Mucosa of rectum (tissue), 2 donors: Measurements from ENCODE around the gene SHC3.

ENCODE experiments used
- H3K27ac ChIP-seq, 2 donors: one replicate each; pipeline ENCODE4 v1.7.0; 2013; ENCODE audit warnings: inconsistent platforms in 2 of 2, low read depth in 2 of 2, low read length in 2 of 2
- H3K27me3 ChIP-seq, 2 donors: one replicate each; pipeline ENCODE4 v1.7.0; 2013; ENCODE audit warnings: low read length in 2 of 2; ENCODE audit not compliant: control insufficient read depth in 2 of 2, insufficient read depth in 2 of 2
- H3K36me3 ChIP-seq, 2 donors: one replicate each; pipeline ENCODE4 v1.7.0; 2013; ENCODE audit warnings: low read length in 2 of 2; ENCODE audit not compliant: control insufficient read depth in 2 of 2, insufficient read depth in 2 of 2
- H3K4me1 ChIP-seq, 2 donors: one replicate each; pipeline ENCODE4 v1.7.0; 2013; ENCODE audit warnings: low read length in 2 of 2, mild to moderate bottlenecking in 1 of 2; ENCODE audit not compliant: control insufficient read depth in 2 of 2, insufficient read depth in 2 of 2
- H3K4me3 ChIP-seq, 2 donors: one replicate each; pipeline ENCODE4 v1.7.0; 2013; ENCODE audit warnings: low read length in 2 of 2
- H3K9ac ChIP-seq, 2 donors: one replicate each; pipeline ENCODE4 v1.7.0; 2013; ENCODE audit warnings: low read length in 2 of 2, low read depth in 1 of 2, mild to moderate bottlenecking in 1 of 2
- H3K9me3 ChIP-seq, 2 donors: one replicate each; pipeline ENCODE4 v1.7.0; 2013; ENCODE audit warnings: low read length in 2 of 2; ENCODE audit not compliant: control insufficient read depth in 2 of 2
- donor health status: healthy.
- donor health status: Normal muscosa, but diverticular disease.

Gene SHC3

DNA sequence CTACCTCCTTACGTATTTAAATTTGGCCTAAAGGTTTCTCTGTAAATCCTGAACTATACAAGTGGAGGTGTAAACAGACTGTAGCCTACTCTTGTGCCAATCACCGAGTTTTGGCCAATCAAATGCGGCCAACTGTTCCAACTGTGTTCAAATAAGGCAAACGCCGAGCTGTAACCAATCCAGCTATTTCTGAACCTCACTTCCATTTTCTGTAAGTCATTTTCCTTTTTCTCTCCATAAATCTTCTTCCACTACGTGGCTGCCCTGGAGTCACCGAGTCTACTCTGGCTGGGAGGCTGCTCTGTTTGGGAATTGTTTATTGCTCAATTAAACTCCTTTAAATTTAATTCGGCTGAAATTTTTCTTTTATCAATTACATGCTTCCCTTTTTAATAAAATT lies 129.0 kb downstream of the SHC3 start:
- Histone ChIP-seq H3K9ac (no peak overlapping the region), H3K4me1 (no peaks in the 10 kb centered on the region), H3K36me3 (no peaks in the 10 kb centered on the region), H3K27ac (no peak overlapping the region), H3K27me3 (no peaks in the 10 kb centered on the region), H3K9me3 (no peaks in the 10 kb centered on the region), H3K4me3 (no peak overlapping the region)

DNA sequence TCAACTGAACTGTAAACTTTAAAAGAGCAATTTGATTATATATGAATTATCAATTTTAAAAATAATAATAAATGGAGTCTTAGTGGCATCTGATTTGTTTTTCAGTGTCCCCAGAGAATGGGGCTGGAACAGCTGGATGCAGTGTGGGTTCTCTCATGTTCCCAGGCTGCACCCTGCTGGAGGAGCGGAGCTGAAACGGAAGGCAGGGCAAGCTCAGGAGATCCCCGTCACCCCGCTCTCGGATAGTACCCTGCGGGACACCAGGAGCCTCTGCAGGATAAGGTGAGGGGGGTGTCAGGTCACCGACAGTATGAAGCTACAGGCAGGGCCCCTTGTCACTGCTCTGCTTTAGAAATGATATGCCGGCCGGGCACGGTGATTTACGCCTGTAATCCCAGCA lies 130.0 kb downstream of the SHC3 start:
- H3K27ac ChIP-seq = no peak overlapping the region
- no peak overlapping the region for H3K4me3 ChIP-seq
- H3K4me1 ChIP-seq = no peaks in the 10 kb centered on the region
- no peaks in the 10 kb centered on the region for H3K36me3 ChIP-seq
- no peaks in the 10 kb centered on the region for H3K9me3 ChIP-seq
- H3K9ac ChIP-seq = no peak overlapping the region
- no peaks in the 10 kb centered on the region for H3K27me3 ChIP-seq

DNA sequence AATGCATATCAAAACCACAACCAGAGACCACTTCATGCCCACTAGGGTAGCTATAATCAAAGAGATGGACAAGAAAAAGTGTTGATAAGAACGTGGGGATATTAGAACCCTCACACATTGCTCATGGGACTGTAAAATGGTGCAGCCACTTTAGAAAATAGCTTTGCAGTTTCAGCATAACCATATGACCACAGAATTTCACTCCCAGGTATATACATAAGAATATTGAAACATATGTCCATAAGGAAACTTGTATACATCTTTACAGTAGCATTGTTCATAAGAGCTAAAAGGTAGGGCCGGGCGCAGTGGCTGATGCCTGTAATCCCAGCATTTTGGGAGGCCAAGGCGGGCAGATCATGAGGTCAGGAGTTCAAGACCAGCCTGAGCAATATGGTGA lies 131.0 kb downstream of the SHC3 start:
- H3K27ac ChIP-seq = no peak overlapping the region
- H3K36me3 ChIP-seq = no peaks in the 10 kb centered on the region
- H3K4me1 ChIP-seq = no peaks in the 10 kb centered on the region

DNA sequence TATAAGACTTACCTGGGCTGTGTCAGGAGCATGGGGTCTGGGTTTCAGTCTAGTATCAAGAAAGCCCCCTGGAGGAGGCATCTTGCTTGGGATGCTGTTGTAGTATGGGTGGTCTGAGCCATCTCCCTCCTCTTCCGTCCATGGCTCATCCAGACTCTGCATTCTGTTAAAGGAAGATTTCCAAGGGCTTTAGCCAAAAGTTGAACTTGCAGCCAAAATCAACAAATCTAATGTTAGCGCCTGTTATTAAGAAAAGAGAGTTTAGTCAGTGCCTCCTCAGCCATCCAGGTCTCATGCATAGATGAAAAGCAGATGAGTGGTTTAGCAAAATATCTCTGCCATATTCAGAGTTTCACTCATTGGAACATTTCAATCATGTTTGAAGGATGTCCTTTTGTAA lies 131.8 kb downstream of the SHC3 start:
- Histone ChIP-seq H3K4me3 (no peak overlapping the region), H3K27ac (no peak overlapping the region), H3K9ac (no peak overlapping the region), H3K9me3 (no peaks in the 10 kb centered on the region), H3K4me1 (no peaks in the 10 kb centered on the region), H3K36me3 (no peaks in the 10 kb centered on the region), H3K27me3 (no peaks in the 10 kb centered on the region)

More for the DNA sequence above, 131.0 kb downstream of the SHC3 start:
- no peak overlapping the region for H3K4me3 ChIP-seq
- H3K27me3 ChIP-seq = no peaks in the 10 kb centered on the region
- no peak overlapping the region for H3K9ac ChIP-seq
- H3K9me3 ChIP-seq = no peaks in the 10 kb centered on the region

DNA sequence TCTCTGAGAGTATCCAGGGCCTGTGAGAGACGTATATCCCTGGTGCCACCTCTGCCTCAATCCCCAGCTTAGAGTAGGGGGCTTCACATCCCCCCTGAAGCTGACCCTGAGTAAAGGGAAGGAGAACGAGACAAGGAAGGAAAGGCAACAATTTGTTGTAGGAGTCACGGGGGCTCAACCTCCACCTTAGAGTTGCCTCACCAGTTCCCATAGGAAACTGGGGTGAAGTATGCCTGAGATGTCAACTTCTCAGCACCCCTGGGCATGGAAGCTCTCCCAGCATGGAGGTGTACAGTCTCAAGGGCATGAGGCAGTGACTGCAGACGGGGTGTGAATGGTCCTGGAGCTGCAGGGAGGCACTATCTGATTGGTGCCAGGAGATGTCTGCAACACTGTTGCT lies 133.7 kb downstream of the SHC3 start:
- Histone ChIP-seq H3K36me3 (no peaks in the 10 kb centered on the region), H3K27ac (no peak overlapping the region), H3K9ac (no peak overlapping the region), H3K4me3 (no peak overlapping the region), H3K9me3 (no peaks in the 10 kb centered on the region), H3K27me3 (no peaks in the 10 kb centered on the region), H3K4me1 (no peaks in the 10 kb centered on the region)

DNA sequence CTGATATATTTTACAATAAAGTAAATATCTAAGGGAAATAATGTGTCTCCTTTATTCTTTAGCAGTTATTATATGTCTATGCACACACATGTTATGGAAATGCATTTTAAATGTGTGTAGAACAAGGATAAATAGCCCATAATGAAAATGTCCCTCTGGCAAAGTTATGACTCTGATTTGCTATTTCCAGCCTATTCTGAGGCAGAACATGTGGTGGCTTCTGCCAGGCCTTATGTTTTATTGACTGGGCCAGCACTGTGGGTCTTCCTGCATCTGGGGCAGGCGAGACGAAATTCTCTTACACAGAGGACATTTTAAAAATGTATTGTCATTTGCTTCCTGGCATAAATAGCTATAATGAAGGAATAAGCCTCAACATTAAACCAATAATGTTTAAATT lies 134.5 kb downstream of the SHC3 start:
- H3K27me3 ChIP-seq = no peaks in the 10 kb centered on the region
- no peaks in the 10 kb centered on the region for H3K36me3 ChIP-seq
- no peaks in the 10 kb centered on the region for H3K9me3 ChIP-seq
- H3K4me1 ChIP-seq = no peaks in the 10 kb centered on the region
- no peak overlapping the region for H3K9ac ChIP-seq
- no peak overlapping the region for H3K4me3 ChIP-seq
- no peak overlapping the region for H3K27ac ChIP-seq

DNA sequence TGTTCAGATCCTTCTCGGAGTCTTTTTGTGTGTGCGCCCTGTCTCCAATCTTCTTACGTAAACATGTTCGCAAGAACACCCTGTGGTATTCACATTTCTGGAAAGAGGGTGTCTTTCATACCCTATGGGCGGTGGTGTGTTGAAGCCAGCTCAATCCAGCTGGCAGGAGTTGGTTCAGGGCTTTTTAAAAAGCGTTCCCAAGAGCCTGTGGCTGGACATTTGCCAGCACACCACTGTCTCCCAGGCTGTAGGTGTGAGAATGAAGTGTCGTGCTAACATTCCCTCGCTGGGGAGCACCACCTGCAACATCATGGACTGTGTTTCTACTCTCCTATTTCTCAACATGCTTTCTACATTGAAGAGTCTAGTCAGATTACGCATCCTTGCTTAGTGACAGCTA lies 135.6 kb downstream of the SHC3 start:
- no peaks in the 10 kb centered on the region for H3K9me3 ChIP-seq
- H3K27me3 ChIP-seq = no peaks in the 10 kb centered on the region
- no peaks in the 10 kb centered on the region for H3K4me1 ChIP-seq
- no peak overlapping the region for H3K27ac ChIP-seq
- H3K4me3 ChIP-seq = no peak overlapping the region
- no peak overlapping the region for H3K9ac ChIP-seq
- H3K36me3 ChIP-seq = no peaks in the 10 kb centered on the region

DNA sequence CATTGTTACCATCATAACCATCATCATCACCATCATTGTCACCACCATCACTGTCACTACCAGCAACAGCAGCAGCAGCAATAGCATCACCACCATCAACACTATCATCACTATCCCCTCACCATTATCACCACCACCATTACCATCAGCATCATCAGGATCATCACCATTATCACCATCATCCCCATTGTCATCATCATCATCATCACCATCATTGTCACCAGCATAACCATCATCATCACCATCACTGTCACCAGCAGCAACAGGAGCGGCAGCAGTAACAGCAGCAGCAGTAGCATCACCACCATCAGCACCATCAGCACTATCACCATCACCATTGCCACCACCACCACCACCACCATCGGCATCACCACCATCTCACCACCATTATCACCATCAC lies 139.0 kb downstream of the SHC3 start:
- Histone ChIP-seq H3K4me1 (no peaks in the 10 kb centered on the region), H3K9ac (no peak overlapping the region), H3K4me3 (no peak overlapping the region), H3K36me3 (no peaks in the 10 kb centered on the region), H3K27me3 (no peaks in the 10 kb centered on the region), H3K27ac (no peak overlapping the region), H3K9me3 (no peaks in the 10 kb centered on the region)

DNA sequence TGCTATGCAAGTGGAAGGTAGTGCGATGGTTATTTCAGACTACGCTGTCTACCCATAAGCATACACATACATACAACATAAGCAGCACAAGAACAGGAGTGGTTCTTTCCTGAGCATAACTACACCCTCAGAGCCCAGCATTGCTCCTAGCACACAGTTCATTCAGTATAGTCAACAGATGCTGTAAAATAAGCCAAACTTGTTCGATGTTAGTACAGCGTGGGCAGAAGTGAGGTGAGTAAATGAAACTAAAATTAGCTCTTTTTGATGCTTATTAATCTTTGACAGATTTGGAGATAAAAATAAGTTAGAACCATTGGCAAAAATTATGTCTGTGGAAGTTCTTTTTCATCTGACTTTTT lies 139.5 kb downstream of the SHC3 start:
- no peaks in the 10 kb centered on the region for H3K36me3 ChIP-seq
- H3K9me3 ChIP-seq = no peaks in the 10 kb centered on the region
- H3K4me3 ChIP-seq = no peak overlapping the region
- H3K27me3 ChIP-seq = no peaks in the 10 kb centered on the region
- H3K9ac ChIP-seq = no peak overlapping the region
- H3K4me1 ChIP-seq = no peaks in the 10 kb centered on the region
- no peak overlapping the region for H3K27ac ChIP-seq

DNA sequence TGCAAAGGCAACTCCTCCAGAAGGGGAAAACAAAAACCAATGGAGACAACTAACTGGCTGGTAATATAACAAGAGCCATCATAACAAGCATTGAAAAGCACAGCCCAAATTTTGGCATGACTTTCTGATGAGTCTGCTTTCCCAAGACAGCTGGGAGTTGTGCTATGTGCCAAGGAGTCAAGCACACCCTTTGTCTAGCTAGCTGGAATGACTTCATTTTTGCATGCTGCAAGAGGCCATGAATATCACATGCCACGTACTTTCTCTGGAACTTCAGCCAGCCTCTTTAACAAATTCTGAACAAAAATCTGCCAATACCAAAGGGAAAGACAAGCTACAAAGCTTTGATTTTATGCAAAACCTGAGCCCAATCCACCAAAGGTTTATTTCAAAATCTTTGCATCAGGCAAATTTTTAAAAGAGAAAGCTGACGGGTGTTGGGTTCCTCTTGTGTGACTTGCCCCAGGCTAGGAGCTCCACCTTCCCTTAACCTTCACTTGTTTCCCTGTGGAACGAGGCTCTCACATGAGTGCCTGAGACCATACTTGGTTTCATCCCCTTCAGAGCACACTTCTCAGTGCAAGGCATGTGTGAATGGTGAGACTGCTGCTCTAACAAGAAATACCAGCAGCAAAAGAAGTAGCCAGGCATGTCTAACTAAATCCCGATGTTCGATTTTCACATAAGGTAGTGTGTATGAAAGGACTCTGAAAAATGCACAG lies 140.1 kb downstream of the SHC3 start:
- H3K9me3 ChIP-seq = no peaks in the 10 kb centered on the region
- no peak overlapping the region for H3K4me3 ChIP-seq
- H3K9ac ChIP-seq = no peak overlapping the region
- H3K36me3 ChIP-seq = no peaks in the 10 kb centered on the region
- no peak overlapping the region for H3K27ac ChIP-seq
- H3K4me1 ChIP-seq = no peaks in the 10 kb centered on the region
- no peaks in the 10 kb centered on the region for H3K27me3 ChIP-seq

DNA sequence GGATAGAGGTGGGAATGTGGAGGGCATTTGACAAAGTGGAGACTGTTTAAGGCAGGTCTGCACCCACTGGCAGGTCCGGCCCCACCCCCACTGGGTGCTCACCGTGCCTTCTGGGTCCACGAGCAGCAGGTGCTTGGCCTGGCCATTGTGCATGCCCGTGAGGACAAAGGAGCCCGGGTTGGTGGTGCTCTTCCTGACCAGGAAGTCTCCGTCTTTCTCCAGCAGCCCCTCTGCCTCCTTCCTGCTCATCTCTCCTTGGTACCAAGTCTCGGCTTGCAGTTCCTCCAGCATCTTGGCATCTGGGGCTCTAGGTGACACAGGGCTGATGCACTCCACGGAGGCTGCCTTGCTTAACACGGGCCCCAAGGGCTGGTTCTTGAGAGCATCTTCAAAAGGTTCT lies 140.7 kb downstream of the SHC3 start:
- H3K9ac ChIP-seq = no peak overlapping the region
- H3K36me3 ChIP-seq = no peaks in the 10 kb centered on the region
- H3K4me3 ChIP-seq = no peak overlapping the region
- no peaks in the 10 kb centered on the region for H3K4me1 ChIP-seq
- no peaks in the 10 kb centered on the region for H3K9me3 ChIP-seq
- H3K27ac ChIP-seq = peak overlapping the region in 1 of 2 donors; percentile 13
- H3K27me3 ChIP-seq = no peaks in the 10 kb centered on the region
